ENCODE measurements around the gene ROPN1B.
"Not testable (repeated sequence)": the region's sequence is repeated elsewhere in the genome, so short reads cannot be mapped to it uniquely, and the experiment has no call there.

The ROPN1B gene

DNA sequence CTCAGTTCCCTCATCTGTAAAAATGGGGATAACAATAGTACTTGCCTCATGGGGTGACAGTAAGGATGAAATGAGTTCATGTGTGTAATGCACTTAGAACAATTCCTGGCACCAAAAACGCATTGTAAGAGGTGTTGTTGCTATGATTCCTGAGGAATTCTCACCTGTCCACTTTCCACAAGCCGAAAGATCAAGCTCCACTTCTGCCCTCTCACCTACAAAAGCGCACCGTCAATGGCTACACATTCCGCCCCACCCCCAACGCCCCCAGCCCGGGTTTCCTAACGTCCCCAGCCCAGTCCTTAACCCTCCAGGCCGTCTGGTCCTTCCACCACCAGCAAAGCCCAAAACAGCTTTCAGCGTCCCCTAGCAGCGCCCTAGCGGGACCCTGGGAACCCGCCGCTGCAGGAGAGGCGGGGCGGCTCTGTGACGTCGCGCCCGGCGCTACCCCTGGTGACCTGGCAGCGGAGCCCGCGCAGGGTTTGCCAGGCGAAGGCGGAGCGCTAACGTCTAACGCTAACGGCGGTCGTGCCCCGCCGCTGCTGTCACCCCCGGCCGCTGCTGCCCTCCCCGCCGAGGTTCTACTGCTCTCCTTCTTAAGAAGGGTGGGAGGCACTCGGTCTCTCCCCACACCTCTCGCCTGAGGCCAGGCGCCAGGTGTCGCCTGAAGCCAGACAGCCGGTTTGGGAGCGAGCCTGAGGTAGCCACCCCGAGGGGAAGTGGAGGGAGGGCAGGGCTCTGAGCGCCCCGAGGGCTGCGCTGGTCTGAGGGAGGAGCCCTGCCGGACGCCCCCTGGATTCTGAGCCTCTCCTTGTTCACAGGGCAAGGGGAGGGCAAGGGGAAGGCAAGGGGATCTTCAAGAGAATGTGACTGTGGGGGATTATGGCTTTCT, at the start of gene ROPN1B:
Gene ROPN1B (plus strand): TSS at position 478 of the 892 bp plus-strand sequence. CDS start 2,877 bp downstream, outside the sequence.
- DNase-seq: not testable (repeated sequence)

DNA sequence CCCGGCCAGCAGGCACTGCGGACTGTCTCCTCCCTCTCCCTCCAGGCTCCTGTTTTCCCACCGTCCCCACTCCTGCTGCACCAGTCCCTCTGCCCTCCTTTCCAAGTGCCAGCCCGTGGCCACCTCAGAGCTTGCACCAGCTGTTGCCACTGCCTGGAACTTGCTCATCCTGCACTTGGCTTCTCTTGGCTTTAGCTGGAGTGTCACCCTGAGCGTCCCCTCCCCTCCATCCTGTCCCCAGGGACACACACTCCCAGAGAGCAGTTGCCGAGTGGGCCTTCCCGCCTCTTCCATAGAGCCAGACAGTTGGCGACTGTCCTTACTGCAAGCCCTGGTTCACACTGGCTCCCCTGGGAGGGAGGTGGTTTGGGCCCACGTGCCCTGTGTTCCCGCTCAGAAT, 48.8 kb upstream of the ROPN1B start:
- not testable (repeated sequence) for DNase-seq

DNA sequence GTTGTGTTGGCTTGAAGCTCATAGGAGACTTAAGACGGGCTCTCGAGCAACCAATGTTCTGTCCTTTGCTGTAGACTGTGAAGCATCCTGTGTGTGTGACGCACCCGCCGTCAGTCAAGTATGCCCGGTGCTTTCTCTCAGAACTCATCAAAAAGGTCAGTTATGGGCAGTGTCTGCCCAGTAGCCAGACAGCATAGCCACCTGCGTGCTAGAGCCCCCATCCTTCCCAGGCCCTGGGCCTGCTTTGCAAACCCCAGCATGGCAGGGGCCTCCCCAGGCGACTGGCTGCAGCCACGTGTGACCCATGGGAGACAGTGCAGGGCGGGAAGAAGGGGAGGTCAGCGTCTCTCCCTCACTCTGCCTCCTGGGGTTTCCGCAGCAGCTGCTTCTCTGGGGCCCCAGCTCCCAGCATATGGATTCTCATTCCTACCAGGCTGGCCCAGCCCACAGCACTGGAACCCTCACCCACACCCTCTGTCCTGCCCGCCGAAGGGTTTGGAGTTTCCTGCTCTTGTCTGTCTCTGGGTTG, 48.2 kb upstream of the ROPN1B start:
- DNase-seq: not testable (repeated sequence)

DNA sequence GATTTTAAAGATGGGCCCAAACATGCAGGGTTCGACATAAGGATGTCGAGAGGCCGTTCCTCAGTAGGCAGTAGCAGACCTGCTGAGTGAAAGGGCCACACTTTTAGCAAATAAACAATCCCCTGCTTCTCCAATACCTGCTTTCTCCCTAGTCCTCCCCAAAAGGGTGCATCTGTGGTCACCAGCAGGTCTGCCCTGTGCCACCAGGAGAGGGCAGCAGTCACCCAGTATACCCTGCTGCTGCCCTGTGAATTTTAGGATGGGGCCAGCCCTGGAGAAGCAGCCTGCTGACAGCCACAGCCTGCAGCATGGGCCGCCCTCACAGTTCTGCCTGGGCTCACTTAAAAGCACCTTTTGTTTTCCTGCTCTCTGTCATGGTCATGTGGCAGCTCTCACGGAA, 47.3 kb upstream of the ROPN1B start:
- peak; percentile 30 for DNase-seq

GRCh38 chr3:125923324-125924115, 45.5 kb upstream of the ROPN1B start:
- not testable (repeated sequence) for DNase-seq

DNA sequence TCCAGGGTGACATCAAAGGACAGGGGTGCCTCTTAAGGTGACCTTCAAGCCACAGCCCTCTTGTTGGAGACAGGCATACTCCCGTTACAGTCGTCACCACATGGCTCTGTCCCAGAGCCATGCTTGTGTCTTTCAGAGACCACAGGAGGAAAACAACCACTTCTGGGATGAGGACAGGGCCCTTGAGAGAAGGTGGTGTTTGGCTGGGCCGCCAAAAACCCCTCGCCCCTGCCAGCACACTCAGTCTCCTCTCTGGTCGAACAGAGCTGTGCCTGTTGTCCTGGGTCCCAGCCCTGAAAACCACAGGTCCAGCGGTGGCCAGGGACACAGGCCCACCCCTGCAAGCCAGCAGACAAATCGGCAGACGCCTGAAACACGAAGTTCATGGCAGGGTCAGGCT, 44.7 kb upstream of the ROPN1B start:
- not testable (repeated sequence) for DNase-seq

GRCh38 chr3:125925727-125926126, 43.3 kb upstream of the ROPN1B start:
- not testable (repeated sequence) for DNase-seq

DNA sequence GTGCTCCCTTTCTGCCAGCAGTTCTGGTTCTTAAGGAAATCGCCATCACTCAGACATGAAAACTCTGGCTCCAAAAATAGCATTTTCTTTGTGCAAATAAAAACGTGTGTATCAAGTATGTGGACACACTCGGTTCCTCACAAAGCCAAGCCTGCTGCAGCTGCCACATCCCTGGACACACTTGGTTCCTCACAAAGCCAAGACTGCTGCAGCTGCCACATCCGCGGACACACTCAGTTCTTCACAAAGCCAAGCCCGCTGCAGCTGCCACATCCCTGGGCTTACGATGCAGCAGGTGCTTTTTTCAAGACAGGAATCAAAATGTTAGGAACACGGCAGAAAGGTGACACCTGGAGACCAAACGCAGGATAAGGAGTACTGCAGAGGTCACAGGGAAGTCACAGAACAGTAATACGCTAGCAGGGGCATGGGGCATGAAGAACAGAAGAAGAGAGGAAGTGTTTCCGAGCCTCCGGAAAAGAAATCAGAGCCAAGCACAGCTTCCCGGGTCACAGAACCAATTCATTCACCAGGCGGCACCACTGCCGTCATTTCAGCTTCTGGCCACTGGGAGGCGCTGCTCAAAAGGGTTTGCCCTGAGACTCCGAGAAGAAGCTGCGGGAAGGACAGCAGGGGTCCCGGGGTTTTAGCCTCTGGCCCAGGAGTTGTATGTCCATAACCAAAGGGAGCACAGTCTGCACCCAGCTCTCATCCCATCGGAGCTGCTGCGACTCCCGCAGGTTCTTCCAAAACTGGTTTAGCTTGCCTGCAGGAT, 40.0 kb upstream of the ROPN1B start:
- peak; percentile 77 for DNase-seq

GRCh38 chr3:125929765-125930164, 39.2 kb upstream of the ROPN1B start:
- not testable (repeated sequence) for DNase-seq

- DNase-seq: not testable (repeated sequence)
Measured at GRCh38 chr3:125931355-125931880, 37.6 kb upstream of the ROPN1B start.

DNA sequence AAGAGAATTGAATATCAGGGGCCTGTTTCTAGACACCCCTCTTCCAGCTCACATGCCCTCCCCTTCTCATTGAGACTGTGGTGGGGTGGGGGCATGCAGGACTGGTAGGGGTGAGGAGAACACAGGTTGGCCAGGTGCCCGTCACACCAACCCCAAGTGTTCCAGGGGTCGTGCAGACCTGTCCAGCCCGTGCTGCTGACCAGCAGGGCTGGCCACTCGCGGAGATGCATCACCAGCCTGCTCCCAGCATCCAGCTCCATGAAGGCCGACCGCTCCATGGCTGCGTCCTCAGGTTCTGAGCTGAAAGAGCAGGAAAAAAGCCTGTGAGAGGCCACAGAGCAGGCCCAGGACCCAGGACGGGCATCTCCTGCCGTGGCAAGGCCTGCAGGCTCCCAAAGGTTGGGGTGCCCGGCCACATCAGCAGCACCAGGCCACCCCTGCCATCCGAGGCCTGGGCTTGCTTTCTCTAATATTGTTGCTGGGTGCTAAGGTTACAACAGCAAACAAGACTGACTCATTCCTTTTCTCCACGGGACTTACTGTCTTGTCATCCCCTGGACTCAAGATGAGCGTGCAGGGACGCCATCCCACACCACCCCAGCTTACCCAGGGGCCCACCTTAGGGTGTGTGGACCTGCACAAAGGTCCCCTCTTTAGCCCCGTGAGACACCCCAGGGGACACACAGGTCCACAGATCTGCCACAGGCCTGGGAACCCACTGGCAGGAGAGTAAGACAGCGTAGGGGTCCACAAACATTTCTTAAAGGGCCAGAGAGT, 35.4 kb upstream of the ROPN1B start:
- not testable (repeated sequence) for DNase-seq

DNA sequence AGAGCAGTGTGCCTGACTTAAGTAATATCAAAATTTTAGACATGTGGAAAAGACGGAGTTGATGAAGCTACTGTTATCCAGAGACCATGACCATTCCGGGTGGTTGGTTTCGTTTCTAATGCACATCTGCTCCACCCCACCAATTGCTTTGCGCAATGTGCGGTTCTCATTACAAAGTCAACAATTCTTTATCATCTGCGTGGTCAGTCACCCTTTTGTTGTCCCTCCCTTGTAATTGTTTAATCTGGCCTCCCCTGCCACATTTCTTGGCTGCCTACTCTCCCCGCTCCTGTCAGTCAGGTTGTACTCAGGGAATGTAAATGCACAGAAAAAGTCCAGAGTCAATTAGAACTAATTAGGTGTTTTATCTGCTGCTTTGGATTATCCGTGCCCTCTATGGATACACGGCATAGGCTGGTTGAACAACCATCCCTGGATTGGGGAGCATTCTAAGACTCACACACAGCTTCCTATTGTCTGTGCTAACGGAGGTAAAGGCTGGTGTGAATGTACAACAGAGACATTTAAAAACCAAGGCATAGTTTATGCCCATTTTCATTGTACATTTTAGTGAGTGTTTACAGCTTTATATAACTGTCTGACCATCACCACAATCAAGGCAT, 33.6 kb upstream of the ROPN1B start:
- not testable (repeated sequence) for DNase-seq

DNA sequence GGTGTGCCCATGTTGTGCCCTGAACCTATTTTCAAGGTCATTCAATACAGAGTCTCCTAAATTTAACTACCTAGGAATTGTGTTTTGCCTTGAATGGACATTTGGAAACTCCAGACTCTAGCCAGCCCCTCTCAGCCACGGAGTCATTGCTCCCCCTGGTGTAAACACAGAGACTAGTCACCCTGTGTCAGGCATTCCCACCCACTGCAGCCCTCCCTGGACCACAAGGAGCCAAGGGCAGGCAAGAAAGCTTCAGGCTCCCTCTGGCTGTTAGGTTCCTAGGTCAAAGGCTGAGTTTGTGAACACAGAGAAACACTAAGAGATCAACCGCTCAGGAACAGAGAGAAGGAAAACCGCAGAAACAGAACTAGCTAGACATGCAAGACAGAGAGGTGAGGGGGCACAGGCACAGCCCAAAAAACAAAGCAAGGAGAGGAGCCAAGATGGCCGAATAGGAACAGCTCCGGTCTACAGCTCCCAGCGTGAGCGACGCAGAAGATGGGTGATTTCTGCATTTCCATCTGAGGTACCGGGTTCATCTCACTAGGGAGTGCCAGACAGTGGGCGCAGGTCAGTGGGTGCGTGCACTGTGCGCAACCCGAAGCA, 32.7 kb upstream of the ROPN1B start:
- DNase-seq: not testable (repeated sequence)

DNA sequence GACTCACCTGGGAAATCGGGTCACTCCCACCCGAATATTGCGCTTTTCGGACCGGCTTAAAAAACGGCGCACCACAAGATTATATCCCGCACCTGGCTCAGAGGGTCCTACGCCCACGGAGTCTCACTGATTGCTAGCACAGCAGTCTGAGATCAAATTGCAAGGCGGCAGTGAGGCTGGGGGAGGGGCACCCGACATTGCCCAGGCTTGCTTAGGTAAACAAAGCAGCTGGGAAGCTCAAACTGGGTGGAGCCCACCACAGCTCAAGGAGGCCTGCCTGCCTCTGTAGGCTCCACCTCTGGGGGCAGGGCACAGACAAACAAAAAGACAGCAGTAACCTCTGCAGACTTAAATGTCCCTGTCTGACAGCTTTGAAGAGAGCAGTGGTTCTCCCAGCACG, 32.1 kb upstream of the ROPN1B start:
- DNase-seq: not testable (repeated sequence)

- DNase-seq: not testable (repeated sequence)
Measured at GRCh38 chr3:125947806-125948205, 21.2 kb upstream of the ROPN1B start.

DNA sequence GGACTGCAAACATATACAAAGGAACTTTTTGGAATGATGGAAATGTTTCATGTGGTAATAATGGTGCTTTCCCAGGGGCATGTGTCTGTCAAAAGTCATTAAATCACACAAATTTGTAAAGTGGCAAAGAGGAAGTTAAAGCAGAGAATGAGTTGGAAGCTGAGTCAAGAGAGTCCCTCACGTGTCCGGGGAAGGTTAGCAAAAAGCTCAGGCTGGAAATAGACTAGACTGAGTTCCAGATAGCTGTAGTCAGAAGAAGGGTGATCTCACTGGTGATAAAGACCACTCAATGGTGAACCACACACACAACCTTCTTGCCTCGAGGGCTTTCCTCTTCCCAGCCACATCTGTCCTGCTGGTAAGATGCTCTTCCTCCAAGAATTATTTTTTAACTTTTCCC, 20.1 kb upstream of the ROPN1B start:
- not testable (repeated sequence) for DNase-seq

DNA sequence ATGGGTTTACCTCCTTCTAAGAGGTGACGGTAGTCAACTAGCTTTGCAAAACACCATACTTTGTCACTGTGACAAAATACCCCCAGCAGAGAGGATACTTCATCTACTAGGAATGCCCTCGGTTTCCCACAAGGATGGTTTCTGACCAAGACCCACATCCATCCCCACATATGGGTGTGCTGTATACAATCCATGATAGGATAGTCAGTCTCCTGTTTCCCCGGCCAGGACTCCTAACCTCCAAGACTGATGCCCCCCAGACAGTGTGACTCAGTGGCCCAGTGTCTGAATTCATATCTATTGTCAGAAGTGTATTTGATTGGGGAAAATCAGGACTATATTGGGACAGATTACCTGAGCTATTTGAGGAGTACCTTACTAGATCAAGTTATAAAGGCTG, 17.8 kb upstream of the ROPN1B start:
- not testable (repeated sequence) for DNase-seq

DNA sequence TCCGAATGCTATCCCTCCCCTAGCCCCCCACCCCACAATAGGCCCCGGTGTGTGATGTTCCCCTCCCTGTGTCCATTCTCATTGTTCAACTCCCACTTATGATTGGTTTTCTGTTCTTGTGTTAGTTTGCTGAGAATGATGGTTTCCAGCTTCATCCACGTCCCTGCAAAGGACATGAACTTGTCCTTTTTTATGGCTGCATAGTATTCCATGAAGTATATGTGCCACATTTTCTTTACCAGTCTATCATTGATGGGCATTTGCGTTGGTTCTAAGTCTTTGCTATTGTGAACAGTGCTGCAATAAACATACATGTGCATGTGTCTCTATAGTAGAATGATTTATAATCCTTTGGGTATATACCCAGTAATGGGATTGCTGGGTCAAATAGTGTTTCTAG, 12.0 kb upstream of the ROPN1B start:
- DNase-seq: not testable (repeated sequence)

DNA sequence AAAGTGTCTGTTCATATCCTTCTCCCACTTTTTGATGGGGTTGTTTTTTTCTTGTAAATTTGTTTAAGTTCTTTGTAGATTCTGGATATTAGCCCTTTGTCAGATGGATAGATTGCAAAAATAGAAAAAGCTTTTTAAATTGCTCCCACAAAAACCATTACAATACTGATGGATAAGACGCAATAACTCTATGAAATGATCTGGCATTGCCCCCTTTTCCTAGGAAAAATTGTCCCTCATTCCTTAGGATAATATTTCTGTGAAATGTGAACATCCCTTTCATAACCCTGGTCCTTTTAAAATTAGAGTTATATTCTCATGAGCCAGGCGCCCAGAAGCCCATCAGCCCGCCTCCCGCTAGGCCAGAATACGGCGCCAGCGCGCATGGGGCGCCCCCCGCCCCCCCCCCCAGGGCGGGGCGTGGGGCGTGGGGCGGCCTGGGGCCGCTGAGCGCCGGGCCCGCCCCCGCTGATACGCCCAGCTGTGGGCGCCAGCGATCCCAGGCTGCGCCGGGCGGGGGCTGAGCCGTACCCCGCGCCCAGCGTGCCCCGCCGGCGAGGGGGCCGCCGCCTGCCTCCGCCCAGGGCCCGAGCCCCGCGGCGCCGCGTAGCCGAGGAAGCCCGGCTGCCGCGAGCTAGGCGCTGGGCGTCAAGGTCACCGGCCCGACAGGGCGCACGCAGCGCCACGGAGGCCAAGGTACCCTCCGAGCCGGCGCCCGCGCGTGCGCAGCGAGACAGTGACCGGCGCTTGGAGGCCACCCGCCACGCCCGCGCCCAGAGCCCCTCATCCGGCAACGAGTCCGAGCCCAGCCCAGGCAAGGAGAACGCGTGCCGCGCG, 11.1 kb upstream of the ROPN1B start:
- no peak for DNase-seq

Measured in NCI-H1105 treated with DMSO at 0.1 percent for 48 hours (cell line).